PFSK-1 (cell line): ENCODE data around the gene ILK.

Experiments used
- FOXP2 ChIP-seq: optimal IDR thresholded peaks from 2 replicates; pipeline ENCODE3; 2011; ENCODE audit warnings: borderline replicate concordance, control low read depth, inconsistent platforms; ENCODE audit not compliant: insufficient read depth; ENCODE audit errors: extremely low read length, extremely low read depth
- POLR2AphosphoS5 ChIP-seq: IDR thresholded peaks from 2 replicates; pipeline ENCODE4 v1.6.1; 2012; ENCODE audit warnings: low read depth, mild to moderate bottlenecking, control low read depth, low read length, moderate library complexity
- SIN3A ChIP-seq: IDR thresholded peaks from 2 replicates; pipeline ENCODE4 v1.6.1; 2012; ENCODE audit warnings: mild to moderate bottlenecking, low read length, moderate library complexity, borderline replicate concordance; ENCODE audit not compliant: insufficient read depth
- TAF1 ChIP-seq: IDR thresholded peaks from 2 replicates; pipeline ENCODE4 v1.6.1; 2012; ENCODE audit warnings: low read length, control low read depth, borderline replicate concordance; ENCODE audit not compliant: insufficient read depth
- TF ChIP-seq, protein P1 (sequence below), 2 experiments: IDR thresholded peaks; 2 replicates each; pipeline versions ENCODE4 v1.6.1 to v1.8.0; 2011 to 2012; ENCODE audit warnings: low read depth in 2 of 2, low read length in 2 of 2, control low read depth in 1 of 2, inconsistent platforms in 1 of 2, mild to moderate bottlenecking in 1 of 2, moderate library complexity in 1 of 2; ENCODE audit not compliant: insufficient read depth in 1 of 2

The ILK gene

DNA sequence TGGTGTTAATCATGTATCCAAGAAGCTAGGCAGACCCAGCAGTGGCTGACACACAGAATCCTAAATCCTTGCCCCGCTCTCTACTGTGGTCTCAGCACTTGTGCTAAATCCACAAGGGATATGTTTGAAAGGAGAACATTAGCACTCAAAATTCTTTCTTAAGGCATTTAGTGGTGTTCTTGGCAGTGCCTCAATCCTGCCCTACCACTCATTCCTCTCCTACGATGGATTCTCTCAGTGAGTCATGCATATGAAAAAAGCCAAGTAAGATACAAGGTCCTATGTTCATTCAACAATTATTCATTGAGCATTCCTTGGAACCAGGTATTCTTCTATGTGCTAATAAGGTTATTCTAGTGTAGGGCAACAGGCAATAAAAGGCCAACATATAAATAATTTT, 31.4 kb upstream of the ILK start:
- TF ChIP-seq FOXP2 (no peak), POLR2AphosphoS5 (no peak), TAF1 (no peak), SIN3A (no peak)
- TF ChIP-seq, protein P1, sequence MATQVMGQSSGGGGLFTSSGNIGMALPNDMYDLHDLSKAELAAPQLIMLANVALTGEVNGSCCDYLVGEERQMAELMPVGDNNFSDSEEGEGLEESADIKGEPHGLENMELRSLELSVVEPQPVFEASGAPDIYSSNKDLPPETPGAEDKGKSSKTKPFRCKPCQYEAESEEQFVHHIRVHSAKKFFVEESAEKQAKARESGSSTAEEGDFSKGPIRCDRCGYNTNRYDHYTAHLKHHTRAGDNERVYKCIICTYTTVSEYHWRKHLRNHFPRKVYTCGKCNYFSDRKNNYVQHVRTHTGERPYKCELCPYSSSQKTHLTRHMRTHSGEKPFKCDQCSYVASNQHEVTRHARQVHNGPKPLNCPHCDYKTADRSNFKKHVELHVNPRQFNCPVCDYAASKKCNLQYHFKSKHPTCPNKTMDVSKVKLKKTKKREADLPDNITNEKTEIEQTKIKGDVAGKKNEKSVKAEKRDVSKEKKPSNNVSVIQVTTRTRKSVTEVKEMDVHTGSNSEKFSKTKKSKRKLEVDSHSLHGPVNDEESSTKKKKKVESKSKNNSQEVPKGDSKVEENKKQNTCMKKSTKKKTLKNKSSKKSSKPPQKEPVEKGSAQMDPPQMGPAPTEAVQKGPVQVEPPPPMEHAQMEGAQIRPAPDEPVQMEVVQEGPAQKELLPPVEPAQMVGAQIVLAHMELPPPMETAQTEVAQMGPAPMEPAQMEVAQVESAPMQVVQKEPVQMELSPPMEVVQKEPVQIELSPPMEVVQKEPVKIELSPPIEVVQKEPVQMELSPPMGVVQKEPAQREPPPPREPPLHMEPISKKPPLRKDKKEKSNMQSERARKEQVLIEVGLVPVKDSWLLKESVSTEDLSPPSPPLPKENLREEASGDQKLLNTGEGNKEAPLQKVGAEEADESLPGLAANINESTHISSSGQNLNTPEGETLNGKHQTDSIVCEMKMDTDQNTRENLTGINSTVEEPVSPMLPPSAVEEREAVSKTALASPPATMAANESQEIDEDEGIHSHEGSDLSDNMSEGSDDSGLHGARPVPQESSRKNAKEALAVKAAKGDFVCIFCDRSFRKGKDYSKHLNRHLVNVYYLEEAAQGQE (IDR thresholded peaks at IDR 0.05; ENCODE audit: insufficient read depth in 1 of 2, low read depth in 2 of 2, low read length in 2 of 2): no peak

DNA sequence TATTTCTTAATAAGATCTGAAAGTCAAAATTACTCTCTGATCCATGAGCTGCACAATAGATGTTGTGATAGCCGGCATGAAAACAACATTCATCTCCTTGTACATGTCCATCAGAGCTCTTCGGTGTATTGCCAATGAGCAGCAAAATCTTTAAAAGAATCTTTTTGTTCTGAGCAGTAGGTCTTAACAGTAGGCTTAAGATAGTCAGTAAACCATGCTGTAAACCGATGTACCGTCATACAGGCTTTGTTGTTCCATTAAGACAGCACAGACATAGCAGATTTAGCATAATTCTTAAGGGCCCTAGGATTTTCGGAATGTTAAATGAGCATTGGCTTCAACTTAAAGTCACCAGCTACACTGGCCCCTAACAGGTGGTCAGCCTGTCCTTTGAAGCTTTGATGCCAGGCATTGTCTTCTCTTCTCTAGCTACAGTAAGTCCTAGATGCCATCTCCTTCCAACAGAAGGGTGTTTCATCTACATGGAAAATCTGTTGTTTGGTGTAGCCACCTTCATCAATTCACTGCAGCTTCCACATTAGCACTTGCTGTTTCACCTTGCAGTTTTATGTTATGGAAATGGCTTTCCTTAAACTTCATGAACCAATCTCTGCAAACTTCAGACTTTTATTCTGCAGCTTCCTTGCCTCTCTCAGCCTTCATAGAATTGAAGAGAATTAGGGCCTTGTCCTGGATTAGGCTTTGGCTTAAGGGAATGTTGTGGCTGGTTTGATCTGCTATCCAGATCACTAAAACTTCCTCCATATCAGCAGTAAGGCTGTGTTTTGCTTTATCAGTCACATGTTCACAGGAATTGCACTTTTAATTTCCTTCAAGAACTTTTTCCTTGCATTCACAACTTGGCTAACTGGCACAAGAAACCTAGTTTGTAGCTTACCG, 28.5 kb upstream of the ILK start:
- TF ChIP-seq SIN3A (no peak), FOXP2 (no peak), TAF1 (no peak), POLR2AphosphoS5 (no peak)
- TF ChIP-seq, protein P1 (IDR thresholded peaks at IDR 0.05; ENCODE audit: insufficient read depth in 1 of 2, low read depth in 2 of 2, low read length in 2 of 2): no peak

DNA sequence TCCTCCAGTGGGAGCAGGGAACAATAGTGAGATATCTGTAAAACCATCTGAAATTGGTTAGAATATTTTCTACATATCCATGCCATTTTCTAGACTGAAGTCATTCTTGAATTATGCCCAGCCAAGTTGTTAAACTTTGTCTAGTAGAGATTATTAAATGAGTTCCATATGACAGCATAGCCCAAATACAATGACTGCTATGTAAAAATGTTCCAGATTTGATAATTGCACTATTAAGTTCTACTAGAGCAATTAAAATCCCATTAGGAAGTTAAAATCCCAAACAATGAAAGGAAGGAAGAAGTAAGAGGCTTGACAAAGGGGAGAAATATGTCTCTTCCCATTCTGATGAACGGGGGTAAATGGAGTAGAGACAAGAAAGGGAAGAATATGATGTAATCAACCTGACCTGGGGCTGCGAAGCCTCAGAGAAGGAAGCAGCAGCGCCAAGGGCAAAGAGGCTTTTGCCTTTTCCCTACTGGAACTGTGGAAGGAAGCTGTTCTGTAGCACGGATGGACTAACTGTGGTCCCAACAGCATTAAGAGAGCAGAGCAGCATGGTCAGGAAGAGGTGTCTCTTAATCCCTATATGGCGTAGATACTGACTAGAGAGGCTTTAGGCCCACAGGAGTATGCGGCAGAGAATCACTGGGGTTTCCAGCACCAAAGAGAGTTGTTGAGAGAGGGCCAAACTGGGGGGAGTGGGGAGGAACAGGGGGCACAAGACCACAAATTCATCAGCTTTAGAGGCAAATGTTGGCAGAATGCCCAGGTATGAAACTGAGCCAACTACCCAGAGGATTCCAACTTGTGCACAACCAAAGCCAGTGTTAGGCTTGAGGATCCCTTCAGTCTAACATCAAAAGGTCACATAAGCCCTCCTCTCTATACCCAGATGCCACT, 26.9 kb upstream of the ILK start:
- TF ChIP-seq, protein P1 (IDR thresholded peaks at IDR 0.05; ENCODE audit: insufficient read depth in 1 of 2, low read depth in 2 of 2, low read length in 2 of 2): no peak
- TF ChIP-seq SIN3A: no peak
- no peak for TF ChIP-seq TAF1
- no peak for TF ChIP-seq POLR2AphosphoS5

DNA sequence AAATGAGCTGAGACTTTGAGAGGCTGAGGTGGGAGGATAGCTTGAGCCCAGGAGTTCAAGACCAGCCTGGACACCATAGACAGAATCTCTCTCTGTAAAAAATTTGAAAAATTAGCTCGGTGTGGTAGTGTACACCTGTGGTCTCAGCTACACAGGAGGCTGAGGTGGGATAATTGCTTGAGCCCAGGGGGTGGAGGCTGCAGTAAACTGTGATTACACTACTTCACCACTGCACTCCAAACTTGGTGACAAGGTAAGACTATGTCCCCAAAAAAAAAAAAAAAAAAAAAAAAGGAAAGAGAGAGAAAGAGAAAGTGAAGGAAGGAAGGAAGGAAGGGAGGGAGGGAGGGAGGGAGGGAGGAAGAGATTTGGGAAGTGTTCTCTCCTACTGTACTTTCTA, 25.4 kb upstream of the ILK start:
- TF ChIP-seq, protein P1 (IDR thresholded peaks at IDR 0.05; ENCODE audit: insufficient read depth in 1 of 2, low read depth in 2 of 2, low read length in 2 of 2): no peak
- no peak for TF ChIP-seq SIN3A
